ENCODE data around the gene KLB.
"Not testable (repeated sequence)": the region's sequence is repeated elsewhere in the genome, so short reads cannot be mapped to it uniquely, and the experiment has no call there.

Gene KLB

GRCh38 chr4:39367166-39367565 is 39.6 kb upstream of the KLB start:
- no peak for DNase-seq (ENCODE audit: extremely low read depth, low read depth)
- no peak for TF ChIP-seq CTCF (IDR thresholded peaks at IDR 0.05; ENCODE audit: low read depth, low read length)

GRCh38 chr4:39369301-39369700 is 37.4 kb upstream of the KLB start:
- no peak for TF ChIP-seq CTCF (IDR thresholded peaks at IDR 0.05; ENCODE audit: low read depth, low read length)

GRCh38 chr4:39371209-39371608 is 35.5 kb upstream of the KLB start:
- not testable (repeated sequence) for DNase-seq (ENCODE audit: extremely low read depth, low read depth)

More at GRCh38 chr4:39369301-39369700, 37.4 kb upstream of the KLB start:
- no peak for DNase-seq (ENCODE audit: extremely low read depth, low read depth)

- no peak for TF ChIP-seq CTCF (IDR thresholded peaks at IDR 0.05; ENCODE audit: low read depth, low read length)
- DNase-seq (ENCODE audit: extremely low read depth, low read depth) = no peak
Observed at GRCh38 chr4:39375478-39375877, 31.3 kb upstream of the KLB start.

- DNase-seq (ENCODE audit: extremely low read depth, low read depth) = no peak
- no peak for TF ChIP-seq CTCF (IDR thresholded peaks at IDR 0.05; ENCODE audit: low read depth, low read length)
Observed at GRCh38 chr4:39383690-39384089, 23.0 kb upstream of the KLB start.

- no peak for DNase-seq (ENCODE audit: extremely low read depth, low read depth)
- no peak for TF ChIP-seq CTCF (IDR thresholded peaks at IDR 0.05; ENCODE audit: low read depth, low read length)
Observed at GRCh38 chr4:39384563-39384962, 22.2 kb upstream of the KLB start.

GRCh38 chr4:39390603-39391002 is 16.1 kb upstream of the KLB start:
- no peak for DNase-seq (ENCODE audit: extremely low read depth, low read depth)
- no peak for TF ChIP-seq CTCF (IDR thresholded peaks at IDR 0.05; ENCODE audit: low read depth, low read length)

GRCh38 chr4:39394706-39395105 is 12.0 kb upstream of the KLB start:
- no peak for DNase-seq (ENCODE audit: extremely low read depth, low read depth)
- no peak for TF ChIP-seq CTCF (IDR thresholded peaks at IDR 0.05; ENCODE audit: low read depth, low read length)

GRCh38 chr4:39401640-39402039 is 5.1 kb upstream of the KLB start:
- DNase-seq (ENCODE audit: extremely low read depth, low read depth) = not testable (repeated sequence)
